Measurements from ENCODE around the gene APRT.
A peak's percentile ranks its signal among the peaks of the same experiment; 100 is the strongest.

Gene APRT

GRCh38 chr16:88787579-88788314, 24.0 kb downstream of the APRT start:
- no peak for DNase-seq (ENCODE audit: low spot score)

GRCh38 chr16:88785106-88785924, 26.4 kb downstream of the APRT start, which contains the start of gene PIEZO1:
Gene PIEZO1, minus strand, starts transcription at chr16:88785220. Its CDS starts 256 bp downstream, at chr16:88784964.
- peak; percentile 33 for DNase-seq (ENCODE audit: low spot score)

- no peak for DNase-seq (ENCODE audit: low spot score)
These were observed 26.9 kb downstream of the APRT start for GRCh38 chr16:88784856-88785105.

GRCh38 chr16:88784074-88784855, 27.5 kb downstream of the APRT start:
- peak; percentile 64 for DNase-seq (ENCODE audit: low spot score)

- DNase-seq (ENCODE audit: low spot score): peak; percentile 97
These were observed 28.2 kb downstream of the APRT start for GRCh38 chr16:88783391-88784073.

GRCh38 chr16:88782454-88783390, 29.0 kb downstream of the APRT start:
- peak; percentile 68 for DNase-seq (ENCODE audit: low spot score)

GRCh38 chr16:88781140-88782077, 30.3 kb downstream of the APRT start:
- no peak for DNase-seq (ENCODE audit: low spot score)

GRCh38 chr16:88780142-88781062, 31.3 kb downstream of the APRT start:
- DNase-seq (ENCODE audit: low spot score): no peak

GRCh38 chr16:88779406-88780141, 32.2 kb downstream of the APRT start:
- no peak for DNase-seq (ENCODE audit: low spot score)

GRCh38 chr16:88778541-88779065, 33.1 kb downstream of the APRT start:
- no peak for DNase-seq (ENCODE audit: low spot score)

- no peak for DNase-seq (ENCODE audit: low spot score)
These were observed 33.5 kb downstream of the APRT start for GRCh38 chr16:88778271-88778525.

- no peak for DNase-seq (ENCODE audit: low spot score)
These were observed 34.1 kb downstream of the APRT start for GRCh38 chr16:88777471-88778270.

- no peak for DNase-seq (ENCODE audit: low spot score)
These were observed 35.9 kb downstream of the APRT start for GRCh38 chr16:88775825-88776224.

- DNase-seq (ENCODE audit: low spot score): no peak
These were observed 37.0 kb downstream of the APRT start for GRCh38 chr16:88774544-88775393.

GRCh38 chr16:88773812-88774291, 37.9 kb downstream of the APRT start:
- peak; percentile 44 for DNase-seq (ENCODE audit: low spot score)

All from cerebellar cortex (tissue), 1 donor.